ENCODE measurements around the gene HAUS7.
A peak's percentile ranks its signal among the peaks of the same experiment; 100 is the strongest.

HAUS7 gene

GRCh38 chrX:153470411-153471363 lies at the start of gene HAUS7:
Gene HAUS7, minus strand, starts transcription at chrX:153470576. Its CDS starts 19 bp downstream, at chrX:153470557.
- peak; percentile 81 to 85 for DNase-seq

- no peak for DNase-seq
Measured at GRCh38 chrX:153519569-153520286, 49.4 kb upstream of the HAUS7 start.

- DNase-seq: no peak
Measured at GRCh38 chrX:153517946-153518834, 47.8 kb upstream of the HAUS7 start.

- DNase-seq: no peak
Measured at GRCh38 chrX:153517423-153517822, 47.0 kb upstream of the HAUS7 start, which contains the start of gene ATP2B3. Gene ATP2B3, plus strand, starts transcription at chrX:153517642. Its CDS starts 18,606 bp downstream, at chrX:153536248.

GRCh38 chrX:153516073-153516472 lies 45.7 kb upstream of the HAUS7 start:
- no peak for DNase-seq

- no peak for DNase-seq
Measured at GRCh38 chrX:153515435-153515834, 45.1 kb upstream of the HAUS7 start.

- no peak for DNase-seq
Measured at GRCh38 chrX:153514259-153514658, 43.9 kb upstream of the HAUS7 start.

GRCh38 chrX:153513265-153513664 lies 42.9 kb upstream of the HAUS7 start:
- no peak for DNase-seq

- no peak for DNase-seq
Measured at GRCh38 chrX:153512501-153512893, 42.1 kb upstream of the HAUS7 start.

- DNase-seq: no peak
Measured at GRCh38 chrX:153511784-153512500, 41.6 kb upstream of the HAUS7 start.

- DNase-seq: no peak
Measured at GRCh38 chrX:153510383-153510782, 40.0 kb upstream of the HAUS7 start.

GRCh38 chrX:153509592-153509991 lies 39.2 kb upstream of the HAUS7 start:
- no peak for DNase-seq

GRCh38 chrX:153507484-153508178 lies 37.3 kb upstream of the HAUS7 start:
- peak; percentile 78 to 94 for DNase-seq

GRCh38 chrX:153505361-153505760 lies 35.0 kb upstream of the HAUS7 start:
- no peak for DNase-seq

- DNase-seq: no peak
Measured at GRCh38 chrX:153504445-153505016, 34.2 kb upstream of the HAUS7 start.

GRCh38 chrX:153502796-153503195 lies 32.4 kb upstream of the HAUS7 start:
- DNase-seq: no peak

- no peak for DNase-seq
Measured at GRCh38 chrX:153502131-153502530, 31.8 kb upstream of the HAUS7 start.

GRCh38 chrX:153501530-153501929 lies 31.2 kb upstream of the HAUS7 start:
- no peak for DNase-seq

GRCh38 chrX:153500676-153501280 lies 30.4 kb upstream of the HAUS7 start:
- no peak for DNase-seq

GRCh38 chrX:153499876-153500275 lies 29.5 kb upstream of the HAUS7 start:
- no peak for DNase-seq

GRCh38 chrX:153499341-153499740 lies 29.0 kb upstream of the HAUS7 start:
- no peak for DNase-seq

All from stimulated activated CD4-positive, alpha-beta T cell treated with anti-CD3 and anti-CD28 coated beads, Interleukin-2, amount 100 ng/mL, for 48 hours (primary cell).